Endothelial cell of umbilical vein (primary cell): Measurements from ENCODE around the gene ATG13.

ENCODE experiments used
- CTCF ChIP-seq, 2 donors: IDR thresholded peaks; 1 replicate in 1 of 2; 2 replicates in 1 of 2; pipeline ENCODE4 v1.5.1; 2011; ENCODE audit warnings: low read length in 2 of 2, mild to moderate bottlenecking in 2 of 2, moderate library complexity in 2 of 2, control low read depth in 1 of 2, inconsistent platforms in 1 of 2, low read depth in 1 of 2; ENCODE audit not compliant: insufficient read depth in 1 of 2; ENCODE audit errors: extremely low read depth in 1 of 2
- EZH2 ChIP-seq: IDR thresholded peaks from 2 replicates; pipeline ENCODE4 v1.6.1; 2012; ENCODE audit warnings: borderline replicate concordance, low read depth, mild to moderate bottlenecking, moderate library complexity, low read length, inconsistent platforms; ENCODE audit not compliant: severe bottlenecking
- FOS ChIP-seq: IDR thresholded peaks from 2 replicates; pipeline ENCODE4 v1.6.1; 2011; ENCODE audit warnings: mild to moderate bottlenecking, low read length, moderate library complexity, borderline replicate concordance; ENCODE audit not compliant: insufficient read depth
- MAX ChIP-seq: IDR thresholded peaks from 2 replicates; pipeline ENCODE4 v1.6.1; 2011; ENCODE audit not compliant: insufficient read depth, insufficient read length
- MYC ChIP-seq: IDR thresholded peaks from one replicate; pipeline ENCODE4 v1.6.1; 2011; ENCODE audit warnings: mild to moderate bottlenecking, low read depth, low read length
- POLR2A ChIP-seq: IDR thresholded peaks from 2 replicates; pipeline ENCODE4 v1.6.1; 2012; ENCODE audit warnings: low read depth, mild to moderate bottlenecking, control low read depth, low read length
- POLR2AphosphoS5 ChIP-seq: IDR thresholded peaks from 2 replicates; pipeline ENCODE4 v1.6.1; 2012; ENCODE audit warnings: low read depth, mild to moderate bottlenecking, control low read depth, low read length, moderate library complexity; ENCODE audit not compliant: insufficient read depth

- TF ChIP-seq POLR2A: no peak
- TF ChIP-seq MAX: no peak
- no peak for TF ChIP-seq EZH2
- TF ChIP-seq CTCF (IDR thresholded peaks at IDR 0.05; ENCODE audit: extremely low read depth in 1 of 2, insufficient read depth in 1 of 2, low read depth in 1 of 2, low read length in 2 of 2): no peak
- no peak for TF ChIP-seq FOS
- TF ChIP-seq POLR2AphosphoS5: no peak
- TF ChIP-seq MYC: no peak
Measured at GRCh38 chr11:46600194-46600960, 17.0 kb upstream of the ATG13 start.
